Chondrocyte (in vitro differentiated cells): Measurements from ENCODE around the gene INMT. TPM values are rescaled to one million over a fixed set of nuclear protein-coding genes. Genes with fewer than 3 reads are reported as not detected.

Source experiments
- DNase-seq: peaks from one replicate; pipeline ENCODE4 v3.0.0; 2021; ENCODE audit warnings: mixed read lengths, low spot score
- H3K27ac Mint-ChIP-seq: one replicate; pipeline ENCODE4 v1.8.0; 2021; ENCODE audit warnings: mild to moderate bottlenecking, moderate library complexity, mixed read lengths; ENCODE audit not compliant: unreplicated experiment
- H3K27me3 Mint-ChIP-seq: 2 replicates; pipeline ENCODE4 v1.8.0; 2021; ENCODE audit warnings: low read depth, mixed read lengths
- H3K36me3 Mint-ChIP-seq: 2 replicates; pipeline ENCODE4 v1.8.0; 2021; ENCODE audit warnings: low read depth, mixed read lengths
- H3K4me1 Mint-ChIP-seq: 2 replicates; pipeline ENCODE4 v1.8.0; 2021; ENCODE audit warnings: low read depth, mild to moderate bottlenecking, mixed read lengths
- H3K4me3 Mint-ChIP-seq: one replicate; pipeline ENCODE4 v1.8.0; 2021; ENCODE audit warnings: mild to moderate bottlenecking, moderate library complexity, mixed read lengths; ENCODE audit not compliant: unreplicated experiment
- H3K9me3 Mint-ChIP-seq: 2 replicates; pipeline ENCODE4 v1.8.0; 2021; ENCODE audit warnings: low read depth, mixed read lengths
- total RNA-seq: library from RNA; stranded (reverse); gene quantifications from 3 replicates; pipeline ENCODE4 v1.2.1, GENCODE V29; 2021
- TF ChIP-seq, protein P1 (sequence below): fragments of 200-600 bp; sonication (generic); IDR thresholded peaks from 2 replicates; pipeline ENCODE4 v1.5.0; 2021; ENCODE audit warnings: antibody characterized with exemption, mild to moderate bottlenecking, moderate library complexity

INMT gene
- total RNA-seq, 1 donor from 2014 or later = 73.2 TPM

DNA sequence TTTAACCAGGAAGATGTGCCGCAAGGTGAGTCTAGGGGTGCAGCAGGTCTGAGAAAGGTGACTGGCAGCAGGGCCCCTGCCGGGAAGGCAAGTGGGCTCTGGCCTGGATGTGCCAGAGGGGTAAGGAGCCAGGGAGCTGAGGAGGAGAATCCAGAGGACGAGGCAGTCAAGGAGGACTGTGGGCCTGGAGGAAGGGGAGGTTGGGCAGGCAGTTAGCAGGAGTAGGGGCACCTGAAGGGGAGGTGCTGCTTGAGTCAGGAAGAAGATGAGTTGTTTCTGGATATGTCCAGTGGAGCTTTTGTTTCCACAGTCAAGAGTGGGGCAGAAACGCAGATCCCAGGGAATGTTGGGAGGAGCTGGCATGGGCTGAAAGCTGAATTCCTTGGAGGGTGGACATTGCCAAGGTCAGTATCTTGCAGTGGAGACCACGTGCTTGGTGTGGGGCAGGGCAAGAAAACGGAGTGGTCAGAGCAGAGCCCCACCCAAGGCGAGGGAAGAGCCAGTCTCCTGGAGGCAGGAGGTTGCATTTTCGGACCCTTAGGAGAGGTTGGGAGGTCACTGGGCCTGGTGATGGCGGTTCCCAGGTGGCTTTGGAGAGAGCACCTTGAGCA, 53.3 kb downstream of the INMT start:
- no peak for DNase-seq
- Mint-ChIP-seq H3K4me3 (no peak overlapping the region), H3K36me3 (peaks cover 15% of the 10 kb centered on the region), H3K9me3 (peaks cover 6% of the 10 kb centered on the region), H3K27ac (no peak overlapping the region), H3K27me3 (peaks cover 3% of the 10 kb centered on the region), H3K4me1 (peaks cover 31% of the 10 kb centered on the region)
- TF ChIP-seq, protein P1, sequence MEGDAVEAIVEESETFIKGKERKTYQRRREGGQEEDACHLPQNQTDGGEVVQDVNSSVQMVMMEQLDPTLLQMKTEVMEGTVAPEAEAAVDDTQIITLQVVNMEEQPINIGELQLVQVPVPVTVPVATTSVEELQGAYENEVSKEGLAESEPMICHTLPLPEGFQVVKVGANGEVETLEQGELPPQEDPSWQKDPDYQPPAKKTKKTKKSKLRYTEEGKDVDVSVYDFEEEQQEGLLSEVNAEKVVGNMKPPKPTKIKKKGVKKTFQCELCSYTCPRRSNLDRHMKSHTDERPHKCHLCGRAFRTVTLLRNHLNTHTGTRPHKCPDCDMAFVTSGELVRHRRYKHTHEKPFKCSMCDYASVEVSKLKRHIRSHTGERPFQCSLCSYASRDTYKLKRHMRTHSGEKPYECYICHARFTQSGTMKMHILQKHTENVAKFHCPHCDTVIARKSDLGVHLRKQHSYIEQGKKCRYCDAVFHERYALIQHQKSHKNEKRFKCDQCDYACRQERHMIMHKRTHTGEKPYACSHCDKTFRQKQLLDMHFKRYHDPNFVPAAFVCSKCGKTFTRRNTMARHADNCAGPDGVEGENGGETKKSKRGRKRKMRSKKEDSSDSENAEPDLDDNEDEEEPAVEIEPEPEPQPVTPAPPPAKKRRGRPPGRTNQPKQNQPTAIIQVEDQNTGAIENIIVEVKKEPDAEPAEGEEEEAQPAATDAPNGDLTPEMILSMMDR = no peak

DNA sequence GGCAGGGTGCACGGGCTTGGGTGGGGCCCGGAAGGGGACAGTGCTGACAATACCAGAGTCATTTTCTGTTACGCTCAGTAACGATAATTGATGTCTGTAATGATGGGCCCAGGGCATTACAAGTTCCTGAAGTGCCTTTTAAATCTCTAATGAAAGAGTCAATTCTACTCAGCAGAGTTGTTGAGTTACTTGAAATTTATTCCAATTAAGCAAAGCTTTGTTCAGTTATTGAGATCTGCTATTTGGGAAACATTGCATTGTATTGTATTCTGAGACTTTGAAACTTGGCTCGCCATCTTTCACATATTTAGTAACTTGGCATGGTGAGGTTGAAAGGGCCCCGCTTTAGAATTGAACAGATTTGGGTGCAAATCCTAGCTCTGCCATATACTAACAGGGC, 54.0 kb downstream of the INMT start:
- no peak overlapping the region for H3K27ac Mint-ChIP-seq
- H3K4me1 Mint-ChIP-seq = peaks cover 24% of the 10 kb centered on the region
- TF ChIP-seq, protein P1 = no peak
- no peak overlapping the region for H3K4me3 Mint-ChIP-seq
- peaks cover 15% of the 10 kb centered on the region for H3K36me3 Mint-ChIP-seq
- peaks cover 6% of the 10 kb centered on the region for H3K9me3 Mint-ChIP-seq
- DNase-seq = no peak
- H3K27me3 Mint-ChIP-seq = peaks cover 3% of the 10 kb centered on the region

Other genes starting within 250 kb of the INMT start
- 24.4 to 31.5 TPM (median 25.6 TPM) in 3 replicates for gene GGCT, start 247.3 kb upstream of the INMT start, total RNA-seq
- 224 to 583 TPM (median 581 TPM) in 3 replicates for gene GARS1, start 157.3 kb upstream of the INMT start, total RNA-seq
- not detected in 3 replicates for gene CRHR2, start 69.7 kb upstream of the INMT start, total RNA-seq
- gene MINDY4, start 19.3 kb downstream of the INMT start, total RNA-seq = 5.3 to 6.3 TPM (median 5.8 TPM) in 3 replicates
- 3.9 to 18.6 TPM (median 18.0 TPM) in 3 replicates for gene AQP1, start 159.7 kb downstream of the INMT start, total RNA-seq
- not detected in 3 replicates for gene GHRHR, start 211.8 kb downstream of the INMT start, total RNA-seq